ENCODE measurements around the gene SCIN. TPM values are rescaled to one million over a fixed set of nuclear protein-coding genes. Genes with fewer than 3 reads are reported as not detected.

SCIN gene
- polyA plus RNA-seq, 1 donor from 2014 or later, result 0.53 TPM

GRCh38 chr7:12571691-12572090, 1.2 kb downstream of the SCIN start:
- Histone ChIP-seq H3K4me3 (ENCODE audit: low read length) (no peak overlapping the region), H3K27me3 (ENCODE audit: insufficient read depth, low read depth, low read length) (peaks cover 43% of the 10 kb centered on the region), H3K9me3 (ENCODE audit: low read length) (no peaks in the 10 kb centered on the region), H4K20me1 (ENCODE audit: insufficient read depth) (no peaks in the 10 kb centered on the region), H2AFZ (ENCODE audit: low read depth, low read length) (no peak overlapping the region), H3K36me3 (ENCODE audit: insufficient read depth, low read length) (no peaks in the 10 kb centered on the region), H3K4me2 (ENCODE audit: low read length) (no peak overlapping the region), H3K27ac (ENCODE audit: low read length) (no peak overlapping the region), H3K9me2 (ENCODE audit: insufficient read depth, low read length) (no peaks in the 10 kb centered on the region), H3F3A (ENCODE audit: insufficient read depth, low read length, poor library complexity, severe bottlenecking) (no peaks in the 10 kb centered on the region), H3K9ac (ENCODE audit: low read length) (no peak overlapping the region), H3K79me2 (replicated peaks; ENCODE audit: insufficient read depth, low read length) (no peaks in the 10 kb centered on the region)
- TF ChIP-seq EZH2 (IDR thresholded peaks at IDR 0.05; ENCODE audit: borderline replicate concordance, insufficient read depth, low read length, poor library complexity, severe bottlenecking) (no peak), POLR2AphosphoS5 (IDR thresholded peaks at IDR 0.05) (no peak), REST (IDR thresholded peaks at IDR 0.05; ENCODE audit: borderline replicate concordance) (no peak), SMC3 (conservative IDR thresholded peaks at IDR 0.05; ENCODE audit: poor library complexity) (no peak), RAD21 (conservative IDR thresholded peaks at IDR 0.05) (no peak), TAF1 (IDR thresholded peaks at IDR 0.05; ENCODE audit: low read depth) (no peak), CTCF (IDR thresholded peaks at IDR 0.05; ENCODE audit: poor library complexity, severe bottlenecking) (no peak), MXI1 (conservative IDR thresholded peaks at IDR 0.05; ENCODE audit: poor library complexity, severe bottlenecking) (no peak), EP300 (conservative IDR thresholded peaks at IDR 0.05; ENCODE audit: poor library complexity, severe bottlenecking) (no peak)

- Histone ChIP-seq H3K79me2 (replicated peaks; ENCODE audit: insufficient read depth, low read length) (no peaks in the 10 kb centered on the region), H3K27ac (ENCODE audit: low read length) (no peak overlapping the region)
Measured at GRCh38 chr7:12572941-12573575, 2.5 kb downstream of the SCIN start.

More at GRCh38 chr7:12572941-12573575, 2.5 kb downstream of the SCIN start:
- Histone ChIP-seq H2AFZ (ENCODE audit: low read depth, low read length) (no peak overlapping the region), H3K4me3 (ENCODE audit: low read length) (no peak overlapping the region), H3K36me3 (ENCODE audit: insufficient read depth, low read length) (no peaks in the 10 kb centered on the region), H3K9me2 (ENCODE audit: insufficient read depth, low read length) (no peaks in the 10 kb centered on the region), H3K27me3 (ENCODE audit: insufficient read depth, low read depth, low read length) (peaks cover 39% of the 10 kb centered on the region), H3K9me3 (ENCODE audit: low read length) (no peaks in the 10 kb centered on the region), H3F3A (ENCODE audit: insufficient read depth, low read length, poor library complexity, severe bottlenecking) (no peaks in the 10 kb centered on the region), H3K4me2 (ENCODE audit: low read length) (no peak overlapping the region), H3K9ac (ENCODE audit: low read length) (no peak overlapping the region), H4K20me1 (ENCODE audit: insufficient read depth) (no peaks in the 10 kb centered on the region)
- TF ChIP-seq EZH2 (IDR thresholded peaks at IDR 0.05; ENCODE audit: borderline replicate concordance, insufficient read depth, low read length, poor library complexity, severe bottlenecking), result no peak
- TF ChIP-seq EP300 (conservative IDR thresholded peaks at IDR 0.05; ENCODE audit: poor library complexity, severe bottlenecking), result no peak
- no peak for TF ChIP-seq CTCF (IDR thresholded peaks at IDR 0.05; ENCODE audit: poor library complexity, severe bottlenecking)
- no peak for TF ChIP-seq SMC3 (conservative IDR thresholded peaks at IDR 0.05; ENCODE audit: poor library complexity)
- TF ChIP-seq MXI1 (conservative IDR thresholded peaks at IDR 0.05; ENCODE audit: poor library complexity, severe bottlenecking), result no peak
- TF ChIP-seq POLR2AphosphoS5 (IDR thresholded peaks at IDR 0.05), result no peak
- no peak for TF ChIP-seq RAD21 (conservative IDR thresholded peaks at IDR 0.05)
- no peak for TF ChIP-seq TAF1 (IDR thresholded peaks at IDR 0.05; ENCODE audit: low read depth)
- TF ChIP-seq REST (IDR thresholded peaks at IDR 0.05; ENCODE audit: borderline replicate concordance), result no peak

Measured in neural cell (in vitro differentiated cells).